Limb (tissue), 2 donors: ENCODE results near the gene SZT2.
"Not testable (repeated sequence)": the region's sequence is repeated elsewhere in the genome, so short reads cannot be mapped to it uniquely, and the experiment has no call there.

Experiments
- DNase-seq, 2 donors: peaks; one replicate each; pipeline ENCODE4 v3.0.0-alpha.2; 2016; ENCODE audit errors: extremely low spot score in 2 of 2

Gene SZT2

GRCh38 chr1:43484367-43484766, 94.7 kb downstream of the SZT2 start:
- no peak for DNase-seq

- DNase-seq: no peak
Observed at GRCh38 chr1:43488165-43488564, 98.5 kb downstream of the SZT2 start.

GRCh38 chr1:43491061-43491460, 101.4 kb downstream of the SZT2 start:
- no peak for DNase-seq

GRCh38 chr1:43492826-43493225, 103.1 kb downstream of the SZT2 start:
- no peak for DNase-seq

- no peak for DNase-seq
Observed at GRCh38 chr1:43493661-43494450, 104.2 kb downstream of the SZT2 start.

DNA sequence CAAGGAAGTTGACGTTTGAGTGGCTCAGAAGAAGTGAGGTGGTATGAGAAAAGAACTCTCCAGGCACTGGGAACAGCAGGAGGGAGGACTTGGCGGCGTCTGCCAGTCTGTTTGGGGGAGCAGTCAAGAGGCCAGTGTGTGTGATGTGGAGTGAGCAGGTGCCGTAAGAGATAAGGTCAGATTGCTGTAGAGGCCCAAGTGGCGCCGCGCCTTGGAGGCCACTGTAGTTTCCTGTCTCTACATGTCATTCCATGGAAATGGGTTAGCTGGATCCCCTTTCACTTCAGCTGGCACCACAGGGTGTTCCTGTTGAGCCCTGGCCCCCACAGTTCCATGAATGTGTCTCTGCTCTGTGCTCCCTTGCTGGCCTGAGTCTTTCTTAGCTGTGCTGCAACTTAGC, 105.5 kb downstream of the SZT2 start:
- no peak for DNase-seq

DNA sequence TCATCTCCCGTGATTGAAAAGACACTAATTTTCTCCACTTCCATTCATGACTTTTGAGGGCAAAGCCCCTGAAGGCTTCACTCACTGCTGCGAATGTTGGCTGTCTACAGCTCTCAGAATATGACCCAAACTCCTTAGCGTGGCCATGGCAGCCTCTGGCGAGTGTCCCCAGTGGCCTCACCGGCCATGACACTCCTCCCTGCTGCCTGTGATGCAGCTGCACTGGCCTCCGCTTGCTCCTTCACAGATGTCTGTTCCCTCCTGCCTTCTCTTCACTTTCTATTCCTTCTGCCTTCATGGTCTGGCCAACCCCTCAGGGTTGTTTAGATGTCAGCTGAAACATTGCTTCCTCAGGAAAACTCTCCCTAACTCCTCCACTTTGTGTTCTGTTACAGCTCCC, 110.2 kb downstream of the SZT2 start:
- no peak for DNase-seq

GRCh38 chr1:43501806-43502205, 112.1 kb downstream of the SZT2 start:
- not testable (repeated sequence) for DNase-seq

DNA sequence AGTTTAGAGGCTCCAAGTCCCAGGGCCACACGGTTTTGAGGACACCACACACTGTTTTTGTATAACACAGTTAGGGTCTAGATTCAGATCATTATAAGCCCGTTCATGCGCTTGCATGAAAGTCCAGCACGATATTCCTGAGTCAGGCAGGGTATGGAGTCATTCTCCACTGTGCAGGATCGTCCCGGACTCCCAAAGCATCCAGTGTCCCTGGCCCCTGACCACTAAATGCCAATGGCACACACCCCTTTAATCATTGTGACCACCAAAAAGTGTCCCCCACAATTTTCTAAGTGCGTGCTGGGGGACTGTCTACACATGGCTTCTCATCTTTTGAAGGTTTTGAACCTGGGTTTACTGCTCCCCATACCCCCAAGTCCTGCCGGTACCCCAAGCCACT, 113.8 kb downstream of the SZT2 start:
- no peak for DNase-seq
